Activated naive CD4-positive, alpha-beta T cell treated with anti-CD3 and anti-CD28 coated beads, Interleukin-2, amount 50 U/mL, for 16 hours (primary cell): ENCODE measurements around the gene IL10RA.
"Not testable (repeated sequence)": the region's sequence is repeated elsewhere in the genome, so short reads cannot be mapped to it uniquely, and the experiment has no call there.

ENCODE experiments used
- DNase-seq: peaks from one replicate; pipeline ENCODE4 v3.0.0-alpha.2; 2020

The IL10RA gene

GRCh38 chr11:117962826-117963225 is 23.4 kb upstream of the IL10RA start:
- DNase-seq, result no peak

- no peak for DNase-seq
These were observed 19.3 kb upstream of the IL10RA start for GRCh38 chr11:117966908-117967307.

GRCh38 chr11:117969160-117969991 is 16.8 kb upstream of the IL10RA start:
- DNase-seq, result no peak

GRCh38 chr11:117970400-117971024 is 15.7 kb upstream of the IL10RA start:
- DNase-seq, result no peak

GRCh38 chr11:117972044-117972443 is 14.2 kb upstream of the IL10RA start:
- DNase-seq, result no peak

- DNase-seq, result no peak
These were observed 13.3 kb upstream of the IL10RA start for GRCh38 chr11:117972629-117973502.

- no peak for DNase-seq
These were observed 12.7 kb upstream of the IL10RA start for GRCh38 chr11:117973503-117973860.

- no peak for DNase-seq
These were observed 9.7 kb upstream of the IL10RA start for GRCh38 chr11:117976445-117976844.

- DNase-seq, result no peak
These were observed 9.2 kb upstream of the IL10RA start for GRCh38 chr11:117977029-117977428.

- DNase-seq, result not testable (repeated sequence)
These were observed 8.5 kb upstream of the IL10RA start for GRCh38 chr11:117977612-117978264.

GRCh38 chr11:117978291-117978910 is 7.8 kb upstream of the IL10RA start:
- not testable (repeated sequence) for DNase-seq

- no peak for DNase-seq
These were observed 7.2 kb upstream of the IL10RA start for GRCh38 chr11:117978991-117979390.

- DNase-seq, result no peak
These were observed 6.5 kb upstream of the IL10RA start for GRCh38 chr11:117979481-117980211.

- no peak for DNase-seq
These were observed 5.9 kb upstream of the IL10RA start for GRCh38 chr11:117980280-117980679.

- no peak for DNase-seq
These were observed 5.5 kb upstream of the IL10RA start for GRCh38 chr11:117980720-117981119.

- DNase-seq, result no peak
These were observed 3.1 kb upstream of the IL10RA start for GRCh38 chr11:117983163-117983475.

GRCh38 chr11:117984476-117984875 is 1.7 kb upstream of the IL10RA start:
- DNase-seq, result no peak

- DNase-seq, result peak; percentile 73
These were observed 884 bp downstream of the IL10RA start for GRCh38 chr11:117986981-117987574.

- no peak for DNase-seq
These were observed 3.3 kb downstream of the IL10RA start for GRCh38 chr11:117989351-117990102.

GRCh38 chr11:117992136-117992535 is 5.9 kb downstream of the IL10RA start:
- DNase-seq, result no peak

- DNase-seq, result no peak
These were observed 6.4 kb downstream of the IL10RA start for GRCh38 chr11:117992620-117993019.
